HepG2 (cell line): Measurements from ENCODE around the gene CYP11A1. TPM values are rescaled to one million over a fixed set of nuclear protein-coding genes. Genes with fewer than 3 reads are reported as not detected.

Experiments
- ATAC-seq: fragments of 200-7000 bp; cut with Tn5 transposase; 3 replicates; pipeline ENCODE4 v1.9.1; 2020; ENCODE audit warnings: mild to moderate bottlenecking, moderate library complexity
- BruUV-seq: library from RNA; stranded (reverse); fragments of 400-500 nt; replicated peaks from 2 replicates; lab custom pipeline; 2021; lab: Mats Ljungman, UMichigan
- CTCF ChIA-PET: fragments of 300-600 bp; formaldehyde crosslinking; extraction: SDS; loops from one replicate; lab custom pipeline; 2021; ENCODE audit warnings: low total read pairs, inconsistent platforms, low intra/inter-chr PET ratio; lab: Yijun Ruan, JAX
- POLR2A ChIA-PET: fragments of 350-600 bp; sonication (Branson Sonifier 250); formaldehyde crosslinking; loops from one replicate; lab custom pipeline; 2020; ENCODE audit warnings: antibody characterized with exemption, inconsistent platforms; lab: Yijun Ruan, JAX
- DNase-seq: peaks from one replicate; pipeline ENCODE4 v3.0.0-alpha.2; 2015; ENCODE audit warnings: low spot score
- FAIRE-seq: peaks from 3 replicates; lab custom pipeline; 2011; peaks lifted over from hg19 to GRCh38; lab: Jason Lieb, UNC
- H2AFZ ChIP-seq: one replicate; pipeline ENCODE4 v1.6.1; 2011; ENCODE audit warnings: low read length, inconsistent platforms
- H3K27ac ChIP-seq: fragments of 300-600 bp; 3 replicates; pipeline ENCODE4 v1.8.0; 2011; ENCODE audit warnings: mixed run types, mild to moderate bottlenecking, mixed read lengths, low read length, inconsistent platforms; ENCODE audit not compliant: insufficient read depth; ENCODE audit errors: extremely low read length
- H3K27me3 ChIP-seq, 2 experiments: fragments of 200-600 bp in 1 of 2; 2 replicates in 1 of 2; 3 replicates in 1 of 2; pipeline versions ENCODE4 v1.6.0 to v1.8.0; 2011; ENCODE audit warnings: low read length in 2 of 2, mild to moderate bottlenecking in 2 of 2, moderate library complexity in 2 of 2, inconsistent platforms in 1 of 2; ENCODE audit not compliant: insufficient read depth in 2 of 2, control insufficient read depth in 1 of 2
- H3K36me3 ChIP-seq, 2 experiments: fragments of 200-600 bp in 1 of 2; replicated peaks in 1 of 2; 2 replicates in 1 of 2; 3 replicates in 1 of 2; pipeline versions ENCODE4 v1.5.1 to v1.8.0; 2011; ENCODE audit warnings: low read length in 2 of 2, inconsistent platforms in 1 of 2; ENCODE audit not compliant: insufficient read depth in 2 of 2, control insufficient read depth in 1 of 2
- H3K4me1 ChIP-seq: 2 replicates; pipeline ENCODE4 v1.5.1; 2012; ENCODE audit warnings: low read length, inconsistent platforms; ENCODE audit not compliant: insufficient read depth
- H3K4me2 ChIP-seq: 2 replicates; pipeline ENCODE4 v1.6.0; 2011; ENCODE audit warnings: low read depth, low read length, inconsistent platforms
- H3K4me3 ChIP-seq, 3 experiments: fragments of 200-600 bp in 1 of 3; sonication (generic), shearing (Covaris generic) in 1 of 3; replicated peaks in 1 of 3; 2 replicates each; pipeline ENCODE4 v1.5.1; 2011 to 2016; ENCODE audit warnings: low read length in 3 of 3, inconsistent platforms in 2 of 3, low read depth in 2 of 3, mild to moderate bottlenecking in 2 of 3, control low read depth in 1 of 3, mixed read lengths in 1 of 3; ENCODE audit not compliant: insufficient read depth in 1 of 3
- H3K79me2 ChIP-seq: one replicate; pipeline ENCODE4 v1.6.1; 2011; ENCODE audit warnings: low read length, inconsistent platforms; ENCODE audit not compliant: insufficient read depth
- H3K9ac ChIP-seq: 2 replicates; pipeline ENCODE4 v1.6.0; 2011; ENCODE audit warnings: mild to moderate bottlenecking, low read depth, low read length, inconsistent platforms; ENCODE audit not compliant: insufficient read depth
- H3K9me3 ChIP-seq: 2 replicates; pipeline ENCODE4 v1.5.1; 2012; ENCODE audit warnings: mild to moderate bottlenecking, low read length
- H4K20me1 ChIP-seq: 2 replicates; pipeline ENCODE4 v1.6.0; 2011; ENCODE audit warnings: inconsistent platforms, mild to moderate bottlenecking, low read length, moderate library complexity; ENCODE audit not compliant: insufficient read depth
- BATF2 ChIP-seq: sonication (generic); formaldehyde crosslinking; IDR thresholded peaks from 2 replicates; pipeline ENCODE4 v1.8.0; 2022; ENCODE audit warnings: mild to moderate bottlenecking, missing genetic modification reagents, moderate library complexity
- BRD4 ChIP-seq: sonication (generic); formaldehyde crosslinking; IDR thresholded peaks from 2 replicates; pipeline ENCODE4 v1.4.0; 2020; ENCODE audit warnings: missing genetic modification reagents
- CHD2 ChIP-seq: IDR thresholded peaks from 2 replicates; pipeline ENCODE4 v1.6.1; 2011; ENCODE audit warnings: low read depth, low read length, improper control_type of control experiment
- HDAC2 ChIP-seq: sonication (generic); formaldehyde crosslinking; IDR thresholded peaks from 2 replicates; pipeline ENCODE4 v1.4.0; 2020; ENCODE audit warnings: missing genetic modification reagents
- HIVEP1 ChIP-seq: sonication (generic); formaldehyde crosslinking; IDR thresholded peaks from 2 replicates; pipeline ENCODE4 v1.4.0; 2020; ENCODE audit warnings: mild to moderate bottlenecking, missing genetic modification reagents
- KLF6 ChIP-seq: IDR thresholded peaks from 2 replicates; pipeline ENCODE4 v1.8.0; 2016; ENCODE audit warnings: missing biosample characterization, missing genetic modification reagents
- MAFF ChIP-seq: IDR thresholded peaks from 2 replicates; pipeline ENCODE4 v1.6.1; 2011; ENCODE audit warnings: low read depth, low read length, improper control_type of control experiment
- NFE2L2 ChIP-seq: fragments of 150-350 bp; IDR thresholded peaks from 2 replicates; pipeline ENCODE4 v1.6.1; 2014; ENCODE audit warnings: low read length
- SKI ChIP-seq: fragments of 450-650 bp; IDR thresholded peaks from one replicate; pipeline ENCODE4 v1.6.1; 2018; ENCODE audit warnings: mild to moderate bottlenecking; ENCODE audit not compliant: partially characterized antibody
- TBL1XR1 ChIP-seq: fragments of 150-350 bp; IDR thresholded peaks from 2 replicates; pipeline ENCODE4 v1.6.1; 2014; ENCODE audit warnings: borderline replicate concordance, low read length; ENCODE audit not compliant: partially characterized antibody
- YEATS4 ChIP-seq: sonication (generic); formaldehyde crosslinking; IDR thresholded peaks from 2 replicates; pipeline ENCODE4 v1.4.0; 2020; ENCODE audit warnings: missing genetic modification reagents, borderline replicate concordance
- ZNF260 ChIP-seq: sonication (generic); formaldehyde crosslinking; IDR thresholded peaks from 2 replicates; pipeline ENCODE4 v1.4.0; 2020; ENCODE audit warnings: missing genetic modification reagents, low read depth, mild to moderate bottlenecking, borderline replicate concordance
- ZNF263 ChIP-seq: sonication (generic); formaldehyde crosslinking; IDR thresholded peaks from 2 replicates; pipeline ENCODE4 v1.4.0; 2020; ENCODE audit warnings: missing genetic modification reagents
- ZNF749 ChIP-seq: sonication (generic); formaldehyde crosslinking; IDR thresholded peaks from 2 replicates; pipeline ENCODE4 v1.8.0; 2022; ENCODE audit warnings: mild to moderate bottlenecking, missing genetic modification reagents, moderate library complexity, borderline replicate concordance
- WGBS: methylation state at CpG from one replicate; pipeline ENCODE4 v1.1.6; 2017; ENCODE audit warnings: low lambda C conversion rate; 5-methylcytosine and 5-hydroxymethylcytosine counted together
- in situ Hi-C: cut with HindIII; loops from 2 replicates; pipeline ENCODE4 v1.10.0; 2017; ENCODE audit warnings: low pct_unique_long_range_greater_than_20kb; ENCODE audit not compliant: extremely low pct_ligation_motif_present
- intact Hi-C: fragments of 100-400 bp; cut with micrococcal nuclease; formaldehyde crosslinking; loops from one replicate; pipeline ENCODE4 v1.10.0; 2022; ENCODE audit not compliant: unreplicated experiment
- polyA plus RNA-seq, 8 experiments: library from polyadenylated mRNA; depleted of rRNA in 3 of 8; stranded (reverse) in 7 of 8; unstranded in 1 of 8; fragments of >200 nt; fragmentation: Illumina TruSeq in 4 of 8; extraction: Trizol in 4 of 8; gene quantifications; 2 replicates each; pipeline versions ENCODE4 v1.2.1 to v1.2.3, GENCODE V29; 2011 to 2016; ENCODE audit warnings: low read depth in 4 of 8, missing spikeins in 1 of 8, mixed read lengths in 1 of 8; ENCODE audit not compliant: insufficient read depth in 1 of 8
- total RNA-seq, 5 experiments: library from RNA; depleted of rRNA; stranded (reverse); fragments of >200 nt; fragmentation: Illumina TruSeq; extraction: Trizol; gene quantifications; 2 replicates each; pipeline ENCODE4 v1.2.3, GENCODE V29; 2016; ENCODE audit warnings: low read depth in 1 of 5

CYP11A1 gene
- total and polyA plus RNA-seq, 2 of the 13 experiments (the other 11 are each of a cell fraction or from before 2014, with no cell fraction given): 0.66 to 0.92 TPM

DNA sequence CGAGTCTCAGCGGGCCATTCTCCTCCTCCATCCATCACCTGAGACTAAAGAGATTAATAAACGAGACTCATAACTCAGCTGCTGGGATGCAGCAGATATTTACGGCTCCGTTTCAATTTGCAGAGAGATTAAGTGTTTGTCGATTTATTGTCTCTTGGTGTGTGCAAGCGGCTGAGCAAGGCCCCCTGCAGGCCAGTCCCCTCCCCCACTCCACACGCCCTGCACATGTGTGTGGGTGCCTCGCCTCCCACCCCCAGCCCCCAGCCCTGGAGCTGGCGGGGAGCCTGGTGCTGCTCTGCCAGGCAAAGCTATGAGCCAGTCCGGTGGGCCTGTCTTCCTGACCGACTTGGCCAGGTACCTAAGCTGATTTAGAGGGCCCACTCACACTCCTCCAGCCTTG is 63.0 kb downstream of the CYP11A1 start:
- no peaks in the 10 kb centered on the region for H3K36me3 ChIP-seq
- DNase-seq (no peak), FAIRE-seq (no peak), ATAC-seq (no peak)
- CTCF ChIA-PET: no interaction called here
- POLR2A ChIA-PET: no interaction called here
- TF ChIP-seq CHD2 (no peak), ZNF749 (CRISPR knock-in tag) (no peak), NFE2L2 (no peak), YEATS4 (CRISPR knock-in tag) (no peak), MAFF (no peak), ZNF263 (CRISPR knock-in tag) (no peak), KLF6 (CRISPR knock-in tag) (no peak), ZNF260 (no peak), BRD4 (no peak), TBL1XR1 (no peak), HIVEP1 (no peak), BATF2 (CRISPR knock-in tag) (no peak), SKI (no peak), HDAC2 (CRISPR knock-in tag) (no peak)
- H3K9ac ChIP-seq: no peak overlapping the region
- WGBS: 7% methylated on average over 9 of the region's 12 CpGs
- H3K79me2 ChIP-seq: no peaks in the 10 kb centered on the region
- intact Hi-C loops (no loop called here), in situ Hi-C loops (no loop called here)
- H3K4me3 ChIP-seq: no peak overlapping the region
- H3K27me3 ChIP-seq: peaks cover 11 to 43% of the 10 kb centered on the region in 2 experiments; a peak in 4 of 5 replicates
- no peak overlapping the region for H3K27ac ChIP-seq
- 0 out of 2 replicates have a peak, but pooled peaks cover 4% of the 10 kb centered on the region for H3K4me1 ChIP-seq
- no peak overlapping the region for H2AFZ ChIP-seq
- H4K20me1 ChIP-seq: no peaks in the 10 kb centered on the region
- BruUV-seq: no TSS peak
- H3K9me3 ChIP-seq: no peaks in the 10 kb centered on the region
- no peak overlapping the region for H3K4me2 ChIP-seq
